HG02678 (cell line): ENCODE results near the gene PTCH1.

Experiments
- ATAC-seq: cut with Tn5 transposase; IDR thresholded peaks from one replicate; pipeline ENCODE4 v1.9.1; 2021; ENCODE audit warnings: mild to moderate bottlenecking, moderate library complexity; ENCODE audit not compliant: unreplicated experiment

PTCH1 gene

DNA sequence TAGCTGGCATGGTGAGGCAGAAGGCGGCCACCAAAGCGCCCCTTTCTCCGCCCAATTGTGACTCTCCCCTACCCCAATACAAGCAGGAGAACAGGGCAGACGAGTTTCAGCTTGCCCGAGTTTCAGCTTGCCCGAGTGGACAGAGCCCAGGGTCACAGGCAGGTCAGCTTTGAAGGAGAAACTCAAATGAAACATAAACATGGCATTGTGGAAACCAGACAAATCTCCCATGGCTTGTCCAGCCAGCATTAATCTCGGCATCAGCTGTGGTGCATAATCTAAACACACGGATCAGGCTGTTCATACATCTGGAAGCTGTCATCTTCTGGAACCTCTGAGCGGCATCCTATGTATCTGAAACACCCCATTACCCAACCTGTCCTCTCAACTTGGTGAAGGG lies 16.9 kb downstream of the PTCH1 start:
- ATAC-seq: no peak

DNA sequence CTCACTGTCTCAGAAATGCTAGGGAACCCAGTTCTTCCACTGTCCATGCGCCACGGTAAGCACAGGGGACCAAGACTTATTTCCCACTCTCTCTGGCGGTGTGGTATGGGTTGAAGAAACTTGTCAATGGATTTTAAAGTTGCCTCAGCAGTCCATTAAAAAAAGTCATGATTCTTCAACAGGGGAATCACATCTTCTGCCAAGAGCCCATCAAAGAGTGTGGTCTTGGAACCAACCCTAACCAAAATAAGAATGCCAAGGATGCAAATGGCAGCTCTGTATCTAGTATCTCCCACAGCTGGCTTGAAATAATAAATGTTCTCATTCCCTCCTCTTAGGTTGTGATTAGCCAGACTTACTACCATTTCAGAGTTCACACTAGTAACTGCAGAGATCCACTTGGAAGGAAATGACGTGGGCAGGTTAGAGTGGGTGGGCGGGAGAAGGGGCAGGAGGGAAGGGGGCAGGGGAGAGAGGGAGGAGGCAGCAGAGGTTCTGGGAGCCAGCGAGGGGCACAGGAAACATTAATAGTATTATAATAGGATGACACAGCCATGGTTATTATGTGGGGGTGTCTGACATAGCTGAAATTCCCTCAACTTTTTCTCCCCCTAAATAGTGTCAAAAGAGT lies 17.6 kb downstream of the PTCH1 start:
- ATAC-seq: no peak

DNA sequence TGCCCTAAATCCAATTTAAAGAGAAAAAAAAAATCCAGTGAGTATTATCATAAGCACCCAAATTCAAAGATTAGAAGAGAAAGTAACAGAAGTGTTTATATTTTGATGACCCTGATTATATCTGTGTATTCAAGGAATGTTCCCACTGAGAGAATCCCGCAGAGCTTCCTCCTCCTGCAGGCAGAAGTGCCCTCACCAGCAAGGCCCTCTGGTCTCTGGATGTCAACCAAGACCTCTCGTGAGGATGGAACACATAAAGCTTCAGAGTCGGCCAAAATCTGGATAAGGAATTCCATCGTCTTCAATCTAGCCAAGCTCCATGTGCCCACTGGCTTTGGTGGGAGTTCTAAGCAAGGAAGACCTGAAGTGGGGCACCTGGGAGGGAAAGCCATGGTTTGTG lies 18.1 kb downstream of the PTCH1 start:
- no peak for ATAC-seq

DNA sequence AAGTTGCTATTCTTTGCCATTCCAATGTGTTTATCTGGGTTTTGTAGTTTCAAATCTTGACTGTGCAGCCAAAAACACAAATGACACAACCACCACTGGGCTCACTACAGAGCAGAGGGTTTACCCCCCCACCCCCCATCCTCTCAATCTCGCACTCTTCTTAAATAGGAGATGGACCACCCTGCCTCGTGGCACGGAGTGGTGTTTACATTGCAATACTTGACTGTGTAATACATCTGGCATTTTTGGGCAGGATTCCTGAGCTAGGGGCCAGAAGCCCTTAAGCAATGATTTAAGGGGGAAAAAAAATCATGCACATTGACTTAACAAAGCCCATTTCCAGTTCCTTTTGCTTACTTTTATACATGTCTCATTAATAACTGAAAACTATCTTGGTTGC lies 19.0 kb downstream of the PTCH1 start:
- no peak for ATAC-seq

DNA sequence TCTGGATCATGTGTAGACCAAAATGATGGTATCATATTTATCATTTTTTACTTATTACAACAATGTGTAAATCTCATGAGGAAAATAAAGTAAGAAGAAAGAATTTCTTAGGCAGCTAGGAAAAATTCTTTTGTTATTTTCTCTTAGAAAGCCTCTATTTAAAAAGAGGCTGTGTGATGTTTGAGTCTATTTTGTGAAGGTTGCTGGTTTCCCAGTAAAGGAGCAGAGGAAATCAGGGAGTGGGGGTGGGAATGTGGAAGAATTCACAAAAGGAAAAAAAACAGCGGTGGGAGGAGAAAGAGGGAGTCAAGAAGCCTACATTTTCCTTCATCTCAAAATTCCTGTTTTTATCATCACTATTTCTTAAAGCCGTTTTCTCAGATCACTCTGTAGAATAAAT lies 20.1 kb downstream of the PTCH1 start:
- no peak for ATAC-seq

DNA sequence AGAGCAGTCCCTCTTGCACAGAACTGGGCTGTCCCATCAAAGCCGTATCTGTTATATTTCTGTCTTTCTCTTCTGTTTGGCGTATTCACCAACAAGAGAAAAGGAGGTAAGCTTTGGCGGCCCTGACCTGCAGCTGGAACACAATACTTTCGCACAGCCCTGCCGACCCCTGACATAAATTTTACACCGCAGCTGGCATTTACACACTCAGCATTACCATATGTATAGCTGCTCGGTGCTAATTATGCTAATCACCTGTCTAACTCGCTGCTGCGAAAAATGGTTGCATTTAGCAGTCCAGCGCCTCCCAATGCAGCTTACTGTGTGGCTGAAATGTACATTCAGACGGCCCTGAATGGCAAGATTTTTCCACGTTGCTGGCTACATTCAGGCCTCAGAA lies 20.8 kb downstream of the PTCH1 start:
- no peak for ATAC-seq

DNA sequence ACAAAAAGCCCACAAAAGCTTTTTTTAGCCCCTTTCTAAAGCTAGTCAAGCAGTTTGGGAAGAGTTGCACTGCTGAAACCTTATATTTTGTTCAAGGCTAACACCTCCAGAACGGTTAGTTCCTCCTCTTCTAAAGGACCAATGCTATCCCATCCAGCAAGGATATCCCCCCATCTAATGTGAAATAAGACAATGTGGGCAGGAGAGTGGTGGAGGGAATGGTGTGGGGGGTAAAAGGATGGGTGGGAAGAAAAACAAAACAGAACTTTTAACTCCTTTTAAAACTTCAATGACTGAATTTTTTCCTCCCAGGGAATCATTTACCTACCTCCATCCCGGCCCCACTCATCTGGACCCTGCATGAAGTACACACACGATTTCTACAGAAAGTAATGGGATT lies 21.2 kb downstream of the PTCH1 start:
- no peak for ATAC-seq

DNA sequence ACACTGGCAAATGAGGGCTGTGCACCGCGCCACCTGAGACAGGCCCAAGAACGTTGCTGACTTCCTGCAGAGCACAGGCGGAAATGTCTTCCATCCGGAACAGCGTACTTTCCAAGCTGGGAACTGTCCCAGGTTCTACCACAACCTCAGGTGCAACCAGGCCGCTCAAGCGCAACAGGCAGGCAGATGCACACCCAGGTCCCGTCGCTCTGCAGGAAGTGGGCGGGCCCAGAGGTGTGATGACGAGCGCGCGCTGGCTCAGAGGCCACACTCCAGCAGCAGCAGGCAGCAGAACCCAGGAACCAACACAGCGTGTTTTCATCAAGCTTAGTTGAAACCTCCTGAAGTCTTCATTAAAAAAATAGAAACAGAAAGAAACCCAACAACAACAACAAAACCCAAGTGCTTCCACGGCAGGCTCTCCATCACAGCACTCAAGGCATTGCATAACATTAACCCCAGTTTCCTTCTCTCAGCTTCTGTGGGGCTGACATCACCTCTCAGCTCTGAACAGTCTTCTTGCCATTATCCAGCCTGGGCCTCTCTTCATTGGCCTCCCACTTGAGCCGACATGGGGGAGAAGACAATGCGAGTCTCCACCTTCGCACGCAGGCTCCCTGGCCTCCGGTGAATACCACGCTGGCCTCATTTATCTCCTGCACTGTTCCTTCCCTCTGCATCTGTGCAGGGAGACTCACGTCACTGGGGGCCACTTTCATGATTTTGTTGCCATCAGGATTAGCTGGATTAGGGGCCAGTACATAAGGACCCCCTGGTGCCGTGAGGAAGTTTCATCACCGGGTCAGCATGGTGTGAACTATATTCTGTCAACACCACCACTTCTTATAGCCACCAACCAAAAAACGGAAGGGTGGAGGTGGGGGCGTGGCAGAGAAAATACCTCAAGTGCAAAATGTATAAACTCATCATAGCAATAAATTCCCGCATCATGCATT lies 22.1 kb downstream of the PTCH1 start:
- peak; percentile 97 for ATAC-seq

DNA sequence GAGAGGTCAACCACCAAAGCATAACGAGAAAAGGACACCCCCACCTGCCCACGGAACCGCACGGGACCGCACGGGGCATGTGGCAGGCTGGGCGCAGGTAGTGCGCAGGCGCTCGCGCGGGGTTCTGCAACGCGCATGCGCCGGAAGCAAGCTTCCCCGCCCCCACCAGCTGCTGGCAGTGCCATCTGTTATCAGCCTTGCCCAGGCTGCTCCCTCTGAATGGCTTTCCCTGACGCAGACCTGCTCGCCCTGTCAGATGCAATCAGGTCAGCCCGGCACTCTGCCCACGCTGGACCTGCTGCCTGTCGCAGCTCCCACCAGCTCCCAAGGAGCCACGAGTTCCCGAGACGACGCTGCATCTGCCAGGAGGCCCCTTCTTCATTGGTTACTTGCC lies 22.8 kb downstream of the PTCH1 start:
- no peak for ATAC-seq

DNA sequence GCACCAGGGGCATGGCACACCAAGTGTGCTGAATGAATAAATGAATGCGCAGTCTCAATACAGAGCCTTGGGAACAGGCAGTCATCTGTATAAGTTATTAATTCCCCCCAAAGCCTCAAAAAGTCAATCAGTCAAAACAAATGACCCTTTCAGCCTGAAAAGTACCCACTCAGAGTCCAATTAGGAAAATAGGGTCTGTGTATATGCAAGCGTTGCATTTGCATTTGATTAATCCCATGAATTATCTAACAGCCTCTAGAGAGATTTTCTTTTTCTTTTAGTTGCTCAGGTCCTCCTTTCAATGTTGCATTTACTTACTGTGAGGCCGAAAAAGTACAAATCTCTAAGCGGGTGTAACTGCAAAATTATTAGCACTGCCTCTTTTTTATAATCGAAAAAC lies 23.4 kb downstream of the PTCH1 start:
- ATAC-seq: no peak

DNA sequence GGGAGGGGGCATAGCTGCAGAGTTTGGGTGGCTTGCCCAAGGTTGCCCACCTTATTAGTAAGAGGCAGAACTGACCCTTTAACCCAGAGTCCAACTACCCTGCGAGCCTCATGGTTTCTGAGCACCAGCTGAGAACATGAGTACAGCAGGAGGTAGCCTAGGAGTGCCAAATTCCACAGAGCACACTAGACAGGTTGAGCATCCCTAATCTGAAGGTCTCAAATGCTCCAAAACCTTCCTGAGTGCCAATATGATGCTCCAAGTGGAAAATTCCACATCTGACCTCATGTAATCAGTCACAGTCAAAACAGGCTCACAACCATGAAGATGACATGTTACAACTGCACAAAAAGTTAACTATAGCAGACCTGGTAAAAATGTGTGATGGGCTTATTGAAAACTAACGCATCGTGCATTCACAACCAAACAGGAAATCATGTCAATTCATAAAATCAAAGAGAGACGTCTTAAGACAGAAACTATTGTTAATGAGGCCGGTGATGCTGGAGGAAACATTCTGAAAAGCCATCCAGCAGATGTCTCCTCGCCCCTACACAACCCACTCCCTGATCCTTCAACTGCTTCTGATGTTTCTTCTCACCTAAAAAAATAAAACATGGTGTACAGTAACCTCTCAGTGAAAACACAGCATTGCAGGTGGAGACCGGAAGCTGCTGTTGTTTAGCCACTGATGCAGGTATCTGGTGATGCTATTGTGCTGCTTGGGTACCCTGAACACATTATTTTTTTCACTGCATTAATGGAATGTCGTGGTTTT lies 25.0 kb downstream of the PTCH1 start:
- ATAC-seq: no peak

DNA sequence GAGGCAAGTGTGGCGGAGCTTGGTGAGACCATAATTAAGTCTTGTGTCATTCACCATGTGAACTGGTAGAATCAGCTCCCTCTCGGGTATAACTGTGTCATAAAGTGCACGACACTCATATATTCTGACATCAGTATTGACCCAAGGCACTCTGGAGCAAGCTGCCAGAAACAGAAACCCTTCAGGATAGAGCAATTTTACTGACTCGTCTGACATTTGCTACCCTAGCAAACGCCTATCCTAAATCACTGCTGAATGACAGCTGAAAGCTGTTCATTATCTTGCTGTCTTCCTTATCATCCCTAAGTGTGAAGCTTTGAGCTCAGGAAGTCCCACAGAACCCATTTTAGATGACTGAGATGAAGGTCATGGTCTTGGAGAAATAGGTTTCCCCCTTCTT lies 27.8 kb downstream of the PTCH1 start:
- no peak for ATAC-seq

DNA sequence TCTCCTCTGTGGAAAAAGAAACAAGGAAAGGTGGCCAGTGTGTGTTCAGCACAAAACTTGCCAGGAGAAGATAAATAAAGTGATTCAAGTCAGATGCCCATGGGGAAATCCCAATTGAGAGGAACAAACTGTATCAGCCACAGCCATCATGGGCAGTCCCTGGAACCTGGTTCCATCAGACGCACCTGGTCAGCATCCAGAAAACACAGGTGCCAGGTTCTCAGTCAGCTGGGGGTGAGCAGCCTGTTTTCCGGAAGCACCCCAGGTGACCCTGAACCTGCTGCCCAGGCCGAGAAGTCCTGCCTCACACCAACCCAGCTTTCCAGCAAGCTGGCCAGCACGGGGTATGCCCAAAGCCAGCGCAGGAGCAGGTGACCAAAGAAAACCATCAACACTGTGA lies 30.5 kb downstream of the PTCH1 start:
- no peak for ATAC-seq

DNA sequence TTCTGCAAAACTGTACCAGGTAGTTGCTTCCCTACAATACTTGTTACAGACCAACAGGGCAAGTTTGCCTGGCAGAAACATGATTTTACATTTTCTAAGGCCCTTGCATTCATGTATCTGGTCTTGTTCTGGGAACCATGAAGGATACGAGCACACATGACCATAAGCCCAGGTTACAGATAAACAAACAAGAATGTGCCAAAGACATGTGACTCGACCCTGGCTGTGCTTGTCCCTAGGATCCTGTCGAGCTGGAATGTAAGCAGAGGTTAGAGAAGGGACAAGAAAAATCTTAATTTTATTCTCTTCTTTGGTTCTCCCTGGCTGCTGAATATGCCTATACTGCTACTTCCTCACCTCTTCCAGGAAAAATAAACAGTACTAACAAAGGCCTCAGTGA lies 32.5 kb downstream of the PTCH1 start:
- ATAC-seq: no peak

DNA sequence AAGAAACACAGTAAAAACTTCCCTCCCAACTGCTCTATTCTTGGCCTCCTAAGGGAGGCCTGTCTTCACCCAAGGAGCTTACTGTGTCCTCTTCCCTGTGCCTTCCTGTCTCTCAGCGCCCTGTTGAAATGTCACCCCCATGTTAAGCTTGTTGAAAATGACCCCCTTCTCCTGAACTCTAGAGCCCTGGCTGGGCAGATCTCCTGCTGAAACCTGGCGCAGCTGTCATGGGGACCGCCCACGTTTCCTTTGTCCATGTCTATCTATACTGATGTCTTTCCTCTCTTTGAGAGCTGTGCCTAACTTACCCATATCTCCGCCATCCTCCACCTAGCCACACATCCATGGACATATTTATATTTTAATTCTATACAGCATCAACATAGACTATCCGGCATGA lies 33.3 kb downstream of the PTCH1 start:
- no peak for ATAC-seq

DNA sequence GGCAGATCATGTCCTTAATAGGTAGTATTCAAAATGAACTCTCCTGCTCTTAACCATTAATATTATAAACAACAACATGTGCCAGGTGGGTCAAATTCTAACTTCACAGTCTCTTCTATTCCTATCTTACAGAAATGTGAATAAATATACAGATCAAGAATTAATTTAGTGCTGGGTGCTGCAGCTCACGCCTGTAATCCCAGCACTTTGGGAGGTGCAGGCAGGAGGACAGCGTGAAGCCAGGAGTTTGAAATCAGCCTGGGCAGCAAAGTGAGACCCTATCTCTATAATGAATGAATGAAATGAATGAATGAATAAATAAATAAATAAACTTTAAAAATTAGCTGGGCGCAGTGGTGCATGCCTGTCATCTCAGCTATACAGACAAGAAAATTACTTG lies 34.1 kb downstream of the PTCH1 start:
- ATAC-seq: no peak

DNA sequence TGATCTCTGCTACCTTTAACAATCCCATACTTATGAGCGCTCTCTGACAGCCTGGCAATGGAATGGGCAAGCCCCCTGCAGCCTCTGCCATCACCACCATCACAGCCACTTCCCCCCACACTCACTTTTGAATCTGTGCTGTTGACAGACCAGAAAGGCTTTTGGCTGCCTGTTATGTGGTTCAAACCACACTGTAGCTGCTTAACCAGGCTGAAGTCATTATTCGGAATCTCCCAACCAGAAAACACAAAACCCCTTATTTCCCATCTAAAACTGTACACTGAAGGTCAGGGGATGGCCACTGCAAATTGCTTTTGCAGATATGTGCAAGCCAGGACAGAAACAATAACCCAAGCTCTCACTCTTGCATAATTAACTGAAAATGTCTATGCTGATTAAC lies 35.8 kb downstream of the PTCH1 start:
- ATAC-seq: no peak

DNA sequence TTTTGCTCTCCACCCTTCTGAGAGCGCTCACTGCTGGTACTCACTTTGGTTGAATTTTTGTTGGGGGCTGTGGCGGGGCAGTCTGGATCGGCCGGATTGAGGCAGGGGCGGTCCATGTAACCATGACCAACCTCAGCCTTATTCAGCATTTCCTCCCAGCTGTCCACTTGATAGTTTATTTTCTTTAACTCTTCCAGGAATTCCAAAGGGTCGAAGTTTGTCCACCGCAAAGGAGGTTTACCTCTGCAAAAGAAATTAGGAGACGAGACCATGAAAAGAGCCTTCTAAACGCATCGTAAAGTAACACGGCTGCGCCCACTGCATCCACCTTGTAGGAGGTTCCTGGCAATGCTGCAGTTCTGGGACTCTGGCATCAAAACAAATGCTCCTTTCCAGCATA lies 36.4 kb downstream of the PTCH1 start:
- no peak for ATAC-seq

DNA sequence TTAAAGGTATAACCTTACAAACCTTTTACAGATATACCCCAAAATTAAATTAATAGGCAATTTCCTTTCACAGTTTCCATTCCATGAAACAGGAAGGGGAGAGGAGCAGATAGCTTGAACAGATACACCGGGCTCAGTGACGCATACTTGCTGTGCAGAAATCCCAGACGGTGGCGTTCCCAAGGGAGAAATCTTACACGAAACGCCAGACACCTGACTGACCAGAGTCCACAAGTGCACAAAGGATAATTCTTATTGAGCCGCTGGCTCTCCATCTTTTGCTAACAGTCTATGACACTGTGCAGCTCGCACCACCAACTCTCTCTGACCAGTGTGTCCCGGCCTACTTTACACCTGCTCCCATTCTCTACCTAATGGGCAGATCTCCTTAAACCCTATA lies 37.4 kb downstream of the PTCH1 start:
- ATAC-seq: no peak

DNA sequence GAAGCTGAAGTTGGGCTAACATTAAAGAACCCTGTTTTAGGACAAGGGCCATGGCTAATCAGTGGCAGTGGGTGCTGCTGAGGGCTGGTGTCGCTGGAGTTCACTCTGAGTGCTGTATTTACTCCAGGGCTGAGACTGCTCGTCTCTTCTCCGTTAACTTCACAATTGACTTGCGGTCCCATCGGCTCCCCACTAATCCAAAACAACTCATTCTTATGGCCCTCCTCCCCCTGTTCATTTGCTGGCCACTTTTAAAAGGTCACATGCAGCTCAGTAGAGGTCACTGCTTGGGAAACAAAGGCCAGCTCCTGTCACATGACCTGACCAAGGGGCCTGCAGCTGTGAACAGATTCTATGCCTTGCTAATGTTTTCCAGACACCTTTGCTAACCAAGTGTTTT lies 38.4 kb downstream of the PTCH1 start:
- ATAC-seq: no peak

DNA sequence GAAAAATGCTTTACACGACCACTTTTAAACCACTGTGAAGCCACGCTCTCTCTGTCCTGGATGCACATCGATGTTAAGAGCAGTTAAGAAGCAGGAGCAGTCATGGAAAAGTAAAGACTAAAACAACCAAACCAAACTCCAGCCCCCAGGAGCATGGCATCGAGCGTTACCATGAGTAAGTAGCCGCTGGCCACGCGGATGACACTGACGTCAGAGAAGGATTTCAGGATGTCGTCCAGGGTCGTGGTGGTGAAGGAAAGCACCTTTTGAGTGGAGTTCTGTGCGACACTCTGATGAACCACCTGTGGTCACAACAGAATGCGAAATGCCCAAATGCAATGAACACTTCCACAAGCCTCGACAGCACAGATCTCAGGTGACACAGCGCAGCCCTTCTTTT lies 38.9 kb downstream of the PTCH1 start:
- ATAC-seq: no peak

DNA sequence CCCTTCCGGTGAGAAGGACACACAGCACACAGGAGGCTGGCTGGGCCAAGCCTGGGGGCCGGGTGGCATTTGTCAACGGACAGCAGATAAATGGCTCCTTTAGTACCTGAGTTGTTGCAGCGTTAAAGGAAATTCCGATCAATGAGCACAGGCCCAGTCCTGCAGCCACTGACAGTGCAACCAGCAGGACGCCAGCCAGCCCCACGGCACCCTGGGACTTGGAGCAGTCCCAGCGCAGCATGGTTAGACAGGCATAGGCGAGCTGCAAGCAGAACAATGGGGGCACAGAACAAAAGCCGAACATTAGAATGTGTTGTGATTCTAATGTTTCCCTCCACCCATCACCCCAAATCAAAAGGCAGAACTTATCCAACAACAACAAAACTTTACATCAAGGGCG lies 39.3 kb downstream of the PTCH1 start:
- no peak for ATAC-seq
